Raji (cell line): Measurements from ENCODE around the gene GALNT10.

Experiments
- POLR2A ChIP-seq: IDR thresholded peaks from 2 replicates; pipeline ENCODE4 v1.6.1; 2011; ENCODE audit warnings: low read depth, low read length, control low read depth; ENCODE audit not compliant: insufficient read depth

The GALNT10 gene

GRCh38 chr5:154258531-154259217 is 68.1 kb downstream of the GALNT10 start:
- no peak for TF ChIP-seq POLR2A

- TF ChIP-seq POLR2A, result no peak
These were observed 69.8 kb downstream of the GALNT10 start for GRCh38 chr5:154260224-154260927.

GRCh38 chr5:154262342-154262741 is 71.8 kb downstream of the GALNT10 start:
- TF ChIP-seq POLR2A, result no peak

- TF ChIP-seq POLR2A, result no peak
These were observed 74.1 kb downstream of the GALNT10 start for GRCh38 chr5:154264549-154265196.

GRCh38 chr5:154265197-154265773 is 74.8 kb downstream of the GALNT10 start:
- no peak for TF ChIP-seq POLR2A

- TF ChIP-seq POLR2A, result no peak
These were observed 77.0 kb downstream of the GALNT10 start for GRCh38 chr5:154267516-154267915.

- no peak for TF ChIP-seq POLR2A
These were observed 77.5 kb downstream of the GALNT10 start for GRCh38 chr5:154268073-154268472.

GRCh38 chr5:154269414-154269813 is 78.9 kb downstream of the GALNT10 start:
- no peak for TF ChIP-seq POLR2A

GRCh38 chr5:154271466-154271865 is 80.9 kb downstream of the GALNT10 start:
- TF ChIP-seq POLR2A, result no peak

GRCh38 chr5:154271936-154272514 is 81.5 kb downstream of the GALNT10 start:
- no peak for TF ChIP-seq POLR2A

GRCh38 chr5:154273028-154273617 is 82.6 kb downstream of the GALNT10 start:
- TF ChIP-seq POLR2A, result no peak

GRCh38 chr5:154273963-154274827 is 83.7 kb downstream of the GALNT10 start:
- TF ChIP-seq POLR2A, result no peak

- TF ChIP-seq POLR2A, result no peak
These were observed 84.3 kb downstream of the GALNT10 start for GRCh38 chr5:154274828-154275185.

GRCh38 chr5:154275566-154275965 is 85.0 kb downstream of the GALNT10 start:
- no peak for TF ChIP-seq POLR2A

- no peak for TF ChIP-seq POLR2A
These were observed 85.9 kb downstream of the GALNT10 start for GRCh38 chr5:154276261-154276972.
